Measurements from ENCODE around the gene MANSC4.

DNA sequence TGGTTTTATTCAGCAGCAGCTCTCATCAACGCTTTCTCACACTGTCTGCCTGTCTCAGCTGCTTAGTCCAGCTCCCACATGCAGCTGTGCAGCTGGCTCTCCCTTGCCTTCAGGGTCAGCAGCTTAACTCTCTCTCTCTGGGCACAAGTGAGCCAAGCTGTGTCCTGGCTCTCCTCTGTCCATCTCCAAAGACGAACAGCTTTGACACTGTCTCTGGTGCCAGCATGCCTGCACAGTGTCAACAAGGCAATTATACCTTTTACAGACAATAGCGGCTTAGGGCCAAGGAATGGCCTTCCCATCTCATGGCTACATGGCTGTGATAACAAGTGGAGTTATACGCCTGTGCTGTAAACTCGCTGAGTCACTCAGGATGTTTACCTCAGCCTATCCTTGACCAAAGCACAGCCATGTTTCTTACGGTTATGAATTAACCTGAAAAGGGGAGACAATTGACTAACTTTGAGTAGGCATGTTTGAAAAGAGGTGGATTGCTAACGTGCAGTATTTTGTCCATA lies 38.4 kb upstream of the MANSC4 start:
- TF ChIP-seq, protein P1, sequence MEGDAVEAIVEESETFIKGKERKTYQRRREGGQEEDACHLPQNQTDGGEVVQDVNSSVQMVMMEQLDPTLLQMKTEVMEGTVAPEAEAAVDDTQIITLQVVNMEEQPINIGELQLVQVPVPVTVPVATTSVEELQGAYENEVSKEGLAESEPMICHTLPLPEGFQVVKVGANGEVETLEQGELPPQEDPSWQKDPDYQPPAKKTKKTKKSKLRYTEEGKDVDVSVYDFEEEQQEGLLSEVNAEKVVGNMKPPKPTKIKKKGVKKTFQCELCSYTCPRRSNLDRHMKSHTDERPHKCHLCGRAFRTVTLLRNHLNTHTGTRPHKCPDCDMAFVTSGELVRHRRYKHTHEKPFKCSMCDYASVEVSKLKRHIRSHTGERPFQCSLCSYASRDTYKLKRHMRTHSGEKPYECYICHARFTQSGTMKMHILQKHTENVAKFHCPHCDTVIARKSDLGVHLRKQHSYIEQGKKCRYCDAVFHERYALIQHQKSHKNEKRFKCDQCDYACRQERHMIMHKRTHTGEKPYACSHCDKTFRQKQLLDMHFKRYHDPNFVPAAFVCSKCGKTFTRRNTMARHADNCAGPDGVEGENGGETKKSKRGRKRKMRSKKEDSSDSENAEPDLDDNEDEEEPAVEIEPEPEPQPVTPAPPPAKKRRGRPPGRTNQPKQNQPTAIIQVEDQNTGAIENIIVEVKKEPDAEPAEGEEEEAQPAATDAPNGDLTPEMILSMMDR (conservative IDR thresholded peaks at IDR 0.05): no peak
- TF ChIP-seq ZFX (IDR thresholded peaks at IDR 0.05): no peak

Measured in C4-2B (cell line).